Left renal cortex interstitium (tissue), 4 donors: Measurements from ENCODE around the gene PACSIN2. TPM values are rescaled to one million over a fixed set of nuclear protein-coding genes. Genes with fewer than 3 reads are reported as not detected.
"Not testable (repeated sequence)": the region's sequence is repeated elsewhere in the genome, so short reads cannot be mapped to it uniquely, and the experiment has no call there.

ENCODE experiments used
- DNase-seq, 4 donors: peaks; one replicate each; pipeline ENCODE4 v3.0.0-alpha.2; 2013; ENCODE audit warnings: low read depth in 4 of 4, low spot score in 2 of 4, missing footprints in 1 of 4
- polyA plus RNA-seq, 4 donors: library from polyadenylated mRNA; unstranded; fragments of 120-200 nt; gene quantifications; one replicate each; pipeline ENCODE4 v1.2.1, GENCODE V29; 2013; ENCODE audit not compliant: insufficient read length in 4 of 4

Gene PACSIN2
- polyA plus RNA-seq, result 10 to 100 TPM; 62.7 to 74.4 (median 68.2) TPM

GRCh38 chr22:43014869-43015676, at the start of gene PACSIN2:
Gene PACSIN2 (minus strand): TSS chr22:43015149. CDS start chr22:42912080, 103,069 bp downstream.
- peak; percentile 94 to 99 (median 96) for DNase-seq

- no peak for DNase-seq
These were observed 45.2 kb upstream of the PACSIN2 start for GRCh38 chr22:43060183-43060582.

GRCh38 chr22:43057641-43058040, 42.7 kb upstream of the PACSIN2 start:
- DNase-seq, result no peak

DNA sequence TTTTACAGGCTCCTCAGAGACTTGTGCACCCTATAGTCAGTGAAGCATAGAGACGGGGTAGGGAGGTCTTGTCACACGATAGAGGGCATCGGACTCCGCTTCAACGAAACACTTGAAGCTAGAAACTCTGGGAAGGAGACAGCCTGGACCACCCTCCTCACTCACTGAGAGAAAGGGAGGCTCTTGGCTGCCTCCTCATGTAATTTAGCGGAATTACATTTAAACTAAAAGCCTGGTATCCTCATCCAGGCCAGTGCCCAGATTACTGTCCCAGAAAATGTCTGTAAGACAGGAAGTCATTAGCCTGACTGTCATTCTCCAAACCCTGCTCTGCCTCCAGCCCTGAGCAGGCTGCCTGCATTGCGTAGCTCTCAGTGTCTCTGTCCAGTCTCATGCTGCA, 38.2 kb upstream of the PACSIN2 start:
- DNase-seq, result no peak

- no peak for DNase-seq
These were observed 36.0 kb upstream of the PACSIN2 start for GRCh38 chr22:43050995-43051394.

DNA sequence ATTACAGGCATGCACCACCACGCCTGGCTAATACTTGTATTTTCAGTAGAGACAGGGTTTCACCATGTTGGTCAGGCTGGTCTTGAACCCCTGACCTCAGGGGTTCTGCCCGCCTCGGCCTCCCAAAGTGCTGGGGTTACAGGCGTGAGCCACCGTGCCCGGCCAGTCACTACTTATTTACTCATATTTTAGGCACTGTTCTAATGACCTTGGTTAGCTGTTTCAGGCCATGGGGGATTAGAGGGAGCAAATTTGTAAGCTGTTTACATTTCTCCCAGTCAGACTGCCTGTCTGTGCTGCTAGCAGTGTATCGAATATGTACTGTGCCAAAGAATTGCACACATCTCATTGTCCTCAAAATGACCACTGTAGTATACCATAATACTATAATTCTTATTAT, 32.7 kb upstream of the PACSIN2 start:
- DNase-seq, result no peak

GRCh38 chr22:43044290-43044712, 29.4 kb upstream of the PACSIN2 start:
- no peak for DNase-seq

DNA sequence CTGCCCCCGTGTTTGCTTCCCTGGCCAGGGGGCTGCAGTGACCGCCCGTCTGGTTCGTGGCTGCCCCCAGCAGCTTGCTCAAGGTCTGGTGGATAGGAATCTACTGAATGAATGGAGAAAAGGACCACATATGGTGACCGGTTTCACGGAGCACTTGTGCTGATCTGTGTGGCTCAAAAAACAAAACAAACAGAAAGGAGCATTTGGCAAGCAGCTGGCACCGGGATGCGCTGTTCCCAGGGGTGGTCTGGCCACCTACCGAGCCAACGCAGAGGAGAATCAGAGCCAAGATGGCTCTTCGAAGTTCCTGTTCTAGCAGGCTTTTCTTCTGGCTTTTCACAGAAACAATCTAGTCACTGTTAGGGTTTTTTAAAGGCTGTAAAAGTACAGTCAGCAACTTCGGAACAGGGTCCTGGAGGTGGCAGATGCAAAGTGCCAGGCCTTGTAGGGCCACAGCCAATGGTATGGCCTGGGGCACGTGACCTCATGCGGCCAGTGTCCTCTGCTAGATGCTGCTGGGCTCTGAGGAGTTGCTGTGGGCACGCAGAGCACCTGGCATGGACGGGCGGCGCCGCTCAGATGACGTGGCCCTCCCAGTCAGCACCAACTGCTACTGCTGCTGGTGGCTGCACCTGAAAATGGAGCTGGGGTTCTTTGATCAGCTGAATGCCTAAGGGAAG, 27.3 kb upstream of the PACSIN2 start:
- no peak for DNase-seq

GRCh38 chr22:43039800-43040199, 24.9 kb upstream of the PACSIN2 start:
- no peak for DNase-seq

GRCh38 chr22:43038325-43038724, 23.4 kb upstream of the PACSIN2 start:
- no peak for DNase-seq

DNA sequence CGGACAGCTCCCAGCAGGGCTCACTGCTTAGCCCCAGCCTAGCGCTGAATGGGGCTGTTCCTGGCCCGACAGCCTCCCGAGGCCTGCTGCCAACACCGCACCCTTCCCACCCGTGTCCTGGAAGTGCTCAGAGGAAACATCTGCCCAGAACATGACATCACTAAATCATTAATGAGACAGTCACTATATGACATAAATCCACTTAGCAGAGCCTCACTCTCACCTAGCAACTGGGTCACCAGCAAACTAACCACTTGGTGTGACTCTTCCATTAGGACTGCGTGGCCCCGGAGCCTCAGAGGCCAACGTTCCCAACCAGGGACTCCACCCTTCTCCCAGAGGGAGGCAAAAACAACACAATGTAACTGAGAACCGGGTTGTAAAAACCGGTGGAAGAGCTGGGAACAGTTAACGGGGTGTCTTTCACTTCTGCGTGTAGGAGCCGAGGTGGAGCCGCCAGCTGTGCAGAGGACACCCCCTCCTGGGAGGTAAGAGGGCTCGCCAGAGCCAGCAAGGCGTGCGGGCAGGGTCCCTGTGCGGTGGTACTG, 21.4 kb upstream of the PACSIN2 start:
- no peak for DNase-seq

- DNase-seq, result no peak
These were observed 20.3 kb upstream of the PACSIN2 start for GRCh38 chr22:43035250-43035649.

- no peak for DNase-seq
These were observed 16.7 kb upstream of the PACSIN2 start for GRCh38 chr22:43031617-43032016.

DNA sequence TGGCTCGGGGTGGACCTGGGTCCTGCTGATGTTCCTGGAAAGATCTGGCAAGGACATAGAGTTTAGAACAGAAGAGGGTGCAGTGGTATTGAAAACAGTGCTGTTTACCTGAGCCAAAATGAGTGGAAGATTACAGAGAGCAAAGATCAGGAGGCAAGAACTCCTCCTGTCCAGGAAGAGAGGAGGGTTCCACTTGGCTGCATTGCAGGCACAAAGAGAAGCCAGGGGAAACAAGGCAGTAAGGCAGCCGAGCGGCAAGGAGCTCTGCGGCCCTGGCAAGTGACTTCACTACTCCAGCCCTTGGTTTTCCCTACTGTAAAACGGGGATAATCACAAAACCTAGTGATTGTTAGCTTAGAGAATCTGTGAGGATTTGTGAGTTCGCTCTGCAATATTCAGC, 3.7 kb upstream of the PACSIN2 start:
- DNase-seq, result no peak

DNA sequence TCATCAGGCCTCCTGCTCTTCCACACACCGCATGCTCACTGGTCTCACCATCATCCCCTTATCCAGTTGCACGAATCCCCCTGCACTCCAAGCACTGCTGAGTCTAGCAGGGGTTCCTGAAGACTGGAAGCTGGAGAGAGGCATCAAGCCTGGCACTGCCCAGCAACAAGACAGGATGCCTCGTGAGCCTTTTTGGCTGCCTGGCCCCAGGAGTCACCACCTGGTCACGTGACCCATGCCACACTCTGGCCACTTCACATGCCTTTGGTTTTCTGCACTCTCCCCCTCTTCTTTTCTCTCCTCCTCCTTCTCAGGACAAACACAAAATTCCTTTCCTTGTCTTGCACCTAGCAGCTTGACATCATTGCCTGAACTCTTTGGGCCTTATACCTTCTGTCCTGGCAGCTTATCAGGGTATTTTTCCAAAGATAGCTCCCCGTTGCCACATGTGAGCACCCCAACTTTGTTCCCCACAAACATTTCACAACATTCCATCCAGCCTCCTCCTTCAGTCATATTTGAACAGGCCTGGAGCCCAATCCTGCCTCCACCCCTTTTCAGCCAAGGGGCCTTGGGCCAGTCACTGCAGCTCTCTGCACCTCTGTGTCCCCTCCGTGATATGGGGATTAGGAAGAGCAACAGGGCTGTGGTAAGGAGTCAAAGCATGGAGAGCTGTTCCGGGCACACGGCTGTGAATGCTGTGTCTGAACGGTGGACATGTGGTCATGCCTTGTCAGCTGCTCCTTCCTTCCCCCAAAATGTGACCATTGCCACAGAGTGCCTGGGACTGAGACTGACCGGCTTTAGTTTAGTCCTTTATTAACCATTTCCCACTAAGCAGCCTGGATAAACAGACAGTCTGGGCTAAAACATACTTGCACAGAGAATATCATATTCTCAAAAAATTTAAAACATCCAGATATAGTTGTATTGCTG, 2.8 kb upstream of the PACSIN2 start:
- no peak for DNase-seq

DNA sequence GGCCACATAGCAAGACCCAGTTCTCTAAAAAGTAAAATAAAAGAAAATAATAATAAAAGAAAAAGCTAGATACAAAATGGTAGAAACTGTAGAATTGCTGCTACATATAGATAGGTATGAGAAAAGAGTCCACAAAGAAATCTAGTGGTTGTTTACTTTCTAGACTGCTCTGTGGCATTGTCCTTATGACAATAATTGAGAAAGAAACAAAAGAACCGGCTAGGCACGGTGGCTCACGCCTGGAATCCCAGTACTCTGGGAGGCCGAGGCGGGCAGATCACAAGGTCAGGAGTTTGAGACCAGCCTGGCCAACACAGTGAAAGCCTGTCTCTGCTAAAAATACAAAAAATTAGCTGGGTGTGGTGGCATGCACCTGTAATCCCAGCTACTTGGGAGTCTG, 1.2 kb upstream of the PACSIN2 start:
- DNase-seq, result not testable (repeated sequence)

- no peak for DNase-seq
These were observed 711 bp upstream of the PACSIN2 start for GRCh38 chr22:43015677-43016042.

DNA sequence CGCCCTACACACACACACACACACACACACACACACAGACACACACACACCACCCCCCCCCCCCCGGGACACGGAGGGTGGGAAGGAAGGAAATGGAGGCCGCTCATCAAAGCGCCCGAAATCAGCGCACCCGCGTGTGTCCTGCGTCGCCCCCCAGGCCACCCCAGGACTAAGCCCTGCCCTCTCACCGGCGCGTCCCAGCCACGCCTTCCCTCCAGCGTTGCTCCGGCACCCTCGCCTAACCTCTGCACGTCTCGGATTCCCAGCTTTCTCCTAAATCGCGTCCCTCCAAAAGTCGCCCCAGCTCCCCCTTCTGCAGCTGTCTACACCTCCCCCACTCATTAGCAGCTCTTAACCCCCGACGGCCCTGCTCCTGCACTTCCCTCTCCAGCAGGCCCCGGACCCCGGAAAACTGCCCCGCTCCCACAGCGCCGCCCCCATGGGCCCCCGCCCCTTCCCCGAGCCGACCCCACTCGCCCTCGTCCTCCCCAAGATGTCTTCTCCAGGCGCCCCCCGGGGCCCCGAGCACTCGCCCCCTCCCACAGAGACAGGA, 557 bp downstream of the PACSIN2 start:
- no peak for DNase-seq

GRCh38 chr22:43013355-43014315, 1.3 kb downstream of the PACSIN2 start:
- no peak for DNase-seq
